HG03025 (cell line): ENCODE measurements around the gene FKBP2.

Experiments
- ATAC-seq: cut with Tn5 transposase; IDR thresholded peaks from one replicate; pipeline ENCODE4 v1.9.1; 2021; ENCODE audit warnings: mild to moderate bottlenecking, moderate library complexity; ENCODE audit not compliant: unreplicated experiment, low FRiP score

Gene FKBP2

GRCh38 chr11:64278576-64279190 lies 37.8 kb downstream of the FKBP2 start:
- ATAC-seq = no peak

- ATAC-seq = no peak
These were observed 41.3 kb downstream of the FKBP2 start for GRCh38 chr11:64281957-64282770.

- ATAC-seq = no peak
These were observed 42.2 kb downstream of the FKBP2 start for GRCh38 chr11:64283092-64283491.

GRCh38 chr11:64284048-64284961 lies 43.4 kb downstream of the FKBP2 start, which contains the start of gene BAD:
BAD (minus strand) TSS chr11:64284665; CDS start chr11:64284368, 297 bp downstream.
- peak; percentile 63 for ATAC-seq

- peak; percentile 55 for ATAC-seq
These were observed 44.3 kb downstream of the FKBP2 start, which contains the start of gene GPR137 for GRCh38 chr11:64284962-64285884. GPR137 (plus strand) TSS chr11:64285848; CDS start chr11:64286525, 677 bp downstream.

GRCh38 chr11:64285885-64286800 lies 45.2 kb downstream of the FKBP2 start:
- ATAC-seq = no peak

GRCh38 chr11:64286801-64287159 lies 45.9 kb downstream of the FKBP2 start:
- ATAC-seq = no peak

- no peak for ATAC-seq
These were observed 46.9 kb downstream of the FKBP2 start for GRCh38 chr11:64287676-64288352.

GRCh38 chr11:64288353-64288750 lies 47.5 kb downstream of the FKBP2 start:
- ATAC-seq = no peak

GRCh38 chr11:64289002-64289564 lies 48.2 kb downstream of the FKBP2 start:
- ATAC-seq = no peak

GRCh38 chr11:64290352-64291261 lies 49.7 kb downstream of the FKBP2 start:
- no peak for ATAC-seq

- ATAC-seq = no peak
These were observed 50.4 kb downstream of the FKBP2 start, which contains the start of gene KCNK4 for GRCh38 chr11:64291262-64291751. KCNK4 (plus strand) TSS chr11:64291302; CDS start chr11:64293019, 1,717 bp downstream.

- no peak for ATAC-seq
These were observed 51.0 kb downstream of the FKBP2 start for GRCh38 chr11:64291752-64292459.

GRCh38 chr11:64292460-64293254 lies 51.8 kb downstream of the FKBP2 start:
- no peak for ATAC-seq
